OCI-M2 (cell line): ENCODE results near the gene PIP5KL1.

ENCODE experiments used
- DNase-seq: peaks from one replicate; lab custom pipeline; 2025; ENCODE audit not compliant: unreplicated experiment; lab: John Stamatoyannopoulos, UW

The PIP5KL1 gene

DNA sequence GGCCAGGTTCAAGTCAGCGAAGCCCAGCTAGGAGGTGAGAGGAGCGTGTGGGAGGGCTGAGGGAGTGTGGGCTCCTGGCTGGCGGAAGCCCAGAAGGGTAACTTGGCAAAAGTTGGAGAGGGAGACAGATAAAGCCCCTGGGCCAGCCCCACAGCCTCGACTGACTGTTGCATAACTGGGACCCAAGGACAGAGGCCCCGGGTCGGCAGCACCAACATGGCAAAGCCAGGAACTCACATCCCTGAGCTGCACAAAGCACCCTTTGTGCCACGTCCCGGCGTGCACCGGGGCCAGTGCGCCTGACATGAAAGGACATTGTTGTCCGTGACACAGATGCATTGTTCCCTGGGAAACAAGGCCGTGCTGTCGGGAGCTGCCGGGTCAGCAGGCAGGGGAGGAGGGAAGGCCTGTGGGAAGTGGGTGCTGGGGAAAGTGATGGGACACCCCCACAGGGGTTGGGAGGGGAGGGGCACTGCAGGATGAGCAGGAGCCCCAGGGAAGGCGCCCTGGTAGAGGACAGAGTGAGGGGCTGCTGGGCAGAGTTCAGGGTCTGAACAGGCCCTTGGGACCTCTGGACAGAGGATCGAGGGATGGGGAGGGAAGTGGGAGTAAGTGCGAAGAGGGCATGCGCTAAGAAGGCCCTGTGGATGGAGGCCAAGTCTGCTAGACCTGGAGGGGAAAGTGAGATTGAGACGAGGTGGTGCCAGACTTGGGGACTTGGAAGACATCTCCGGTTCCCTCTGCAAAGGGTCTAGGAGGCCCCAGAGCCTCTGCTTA lies 20.1 kb upstream of the PIP5KL1 start:
- no peak for DNase-seq

DNA sequence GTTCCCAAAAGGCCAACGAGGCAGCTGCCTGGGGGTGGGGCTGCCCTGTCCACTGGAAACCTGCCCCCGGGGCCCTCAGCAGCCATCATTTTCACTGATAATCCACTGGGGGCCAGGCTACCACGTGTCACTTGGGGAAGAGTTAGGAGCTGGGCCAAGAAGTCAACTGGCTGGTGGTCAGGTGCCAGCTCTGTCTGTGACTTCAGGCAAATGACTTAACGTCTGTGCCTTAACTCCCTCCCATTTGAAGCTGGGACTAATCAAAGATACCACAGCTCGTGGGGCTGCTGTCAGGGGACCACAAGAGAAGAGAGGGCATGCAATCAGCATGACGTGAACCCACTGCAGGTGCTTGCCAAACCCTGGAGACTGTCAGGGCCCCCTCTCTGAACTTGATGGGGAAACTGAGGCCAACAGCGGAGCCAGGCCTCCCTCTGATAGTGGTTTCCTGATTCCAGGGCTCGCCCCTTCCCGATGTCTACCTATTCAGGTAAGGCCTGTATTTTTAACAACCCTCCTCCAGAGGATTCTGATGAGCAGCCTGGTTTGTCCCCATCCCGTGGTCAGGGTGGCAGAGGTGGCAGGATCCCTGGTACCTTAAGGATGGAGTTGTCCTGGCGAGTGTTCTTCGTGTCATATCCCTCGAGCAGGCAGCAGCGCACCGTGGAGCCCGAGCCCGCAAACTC lies 19.4 kb upstream of the PIP5KL1 start:
- no peak for DNase-seq

DNA sequence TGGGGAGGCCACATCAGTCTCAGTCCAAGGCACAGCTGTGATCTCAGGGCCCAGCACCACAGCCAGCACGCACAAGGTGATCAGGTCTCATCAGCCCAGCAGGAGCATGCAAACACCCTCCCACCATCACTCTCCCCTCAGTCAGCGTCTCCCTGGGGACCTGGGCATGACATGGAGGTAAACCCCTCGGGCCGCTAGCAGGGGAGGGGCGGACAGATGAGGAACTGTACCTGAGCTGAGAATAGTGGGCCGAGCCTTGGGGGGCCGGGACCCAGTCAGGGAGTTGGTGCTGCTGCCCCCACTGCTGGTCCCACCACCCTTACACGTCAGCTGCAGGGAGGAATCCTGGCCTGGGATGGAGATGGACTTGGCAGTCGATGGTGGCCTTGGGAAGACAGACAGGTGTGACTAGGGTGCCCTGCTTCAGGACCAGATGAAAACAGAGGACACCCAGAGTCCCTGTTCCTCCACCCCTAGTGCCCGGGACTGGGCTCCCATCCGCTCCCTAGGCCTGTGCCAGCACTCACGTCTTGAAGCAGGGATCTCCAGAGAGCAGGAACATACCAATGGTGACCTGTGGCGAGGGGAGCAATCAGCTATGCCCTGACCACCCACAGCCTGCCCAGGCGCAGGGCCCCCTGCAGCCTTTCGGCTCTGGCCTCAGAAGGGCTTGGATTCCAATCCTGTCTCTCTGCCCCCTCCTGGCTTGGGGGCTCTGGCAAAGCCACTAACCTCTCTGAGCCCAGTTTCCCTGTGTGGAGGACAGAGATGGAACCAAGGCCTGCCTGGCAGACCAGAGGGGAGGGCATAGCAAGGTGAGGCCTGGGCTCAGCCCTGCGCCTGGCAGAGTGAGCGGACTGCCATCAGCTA lies 17.5 kb upstream of the PIP5KL1 start:
- no peak for DNase-seq

DNA sequence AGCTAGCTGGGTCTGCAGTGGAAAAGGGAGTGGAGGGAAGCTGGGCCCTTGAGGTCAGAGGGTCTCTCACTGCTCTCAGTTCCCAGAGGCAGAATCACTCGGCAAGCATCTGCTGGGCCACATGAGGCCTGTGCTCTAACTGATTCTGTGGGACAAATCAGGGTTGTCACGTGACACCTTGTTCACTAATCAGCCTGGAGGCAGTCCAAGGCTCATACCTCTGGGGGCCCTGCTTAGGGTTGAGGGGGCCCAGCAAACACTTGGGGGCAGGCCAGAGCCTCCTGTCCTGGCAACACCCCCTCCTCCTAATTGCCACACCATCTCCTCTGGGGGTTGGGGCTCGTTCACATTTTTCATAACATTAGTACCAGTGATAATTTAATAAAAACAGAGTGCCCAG lies 16.2 kb upstream of the PIP5KL1 start:
- no peak for DNase-seq

DNA sequence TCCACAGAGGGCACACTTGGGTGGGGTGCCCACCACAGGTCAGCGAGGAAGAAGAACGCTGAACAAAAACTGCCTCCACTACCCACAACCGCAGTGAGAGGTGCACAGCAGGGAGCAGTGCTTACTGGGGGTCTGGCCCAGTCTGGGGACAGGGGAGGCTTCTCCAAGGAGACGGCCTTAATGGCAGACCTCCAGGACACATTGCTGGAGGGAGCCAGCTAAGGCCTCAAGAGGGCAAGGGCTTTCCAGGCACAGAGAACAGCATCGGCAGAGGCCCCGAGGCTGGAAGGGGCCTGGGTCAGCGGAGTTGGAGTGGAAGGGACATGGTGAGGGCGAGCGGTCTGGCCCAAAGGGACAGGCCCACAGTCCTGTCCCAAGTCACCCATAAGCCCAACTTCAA lies 15.4 kb upstream of the PIP5KL1 start:
- no peak for DNase-seq

DNA sequence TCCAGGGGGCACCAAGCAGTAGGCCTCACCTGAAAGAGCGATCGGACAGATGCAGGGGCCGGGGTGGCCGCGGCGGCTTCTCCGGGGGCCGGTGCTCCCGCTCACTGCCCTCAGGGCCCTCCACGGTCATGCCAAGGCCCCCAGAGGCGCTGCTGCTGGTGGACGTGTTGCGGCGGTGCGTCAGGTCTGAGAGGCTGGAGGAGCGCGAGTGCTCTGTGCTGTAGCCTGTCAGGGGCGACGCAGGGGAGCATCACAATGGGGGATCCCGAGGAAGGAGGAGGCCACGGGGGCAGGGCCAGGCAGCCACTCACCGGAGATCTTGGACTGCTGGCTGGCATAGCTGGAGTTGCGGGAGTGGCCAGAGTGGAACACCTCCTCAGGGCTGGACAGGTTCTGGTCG lies 14.8 kb upstream of the PIP5KL1 start:
- DNase-seq: no peak

DNA sequence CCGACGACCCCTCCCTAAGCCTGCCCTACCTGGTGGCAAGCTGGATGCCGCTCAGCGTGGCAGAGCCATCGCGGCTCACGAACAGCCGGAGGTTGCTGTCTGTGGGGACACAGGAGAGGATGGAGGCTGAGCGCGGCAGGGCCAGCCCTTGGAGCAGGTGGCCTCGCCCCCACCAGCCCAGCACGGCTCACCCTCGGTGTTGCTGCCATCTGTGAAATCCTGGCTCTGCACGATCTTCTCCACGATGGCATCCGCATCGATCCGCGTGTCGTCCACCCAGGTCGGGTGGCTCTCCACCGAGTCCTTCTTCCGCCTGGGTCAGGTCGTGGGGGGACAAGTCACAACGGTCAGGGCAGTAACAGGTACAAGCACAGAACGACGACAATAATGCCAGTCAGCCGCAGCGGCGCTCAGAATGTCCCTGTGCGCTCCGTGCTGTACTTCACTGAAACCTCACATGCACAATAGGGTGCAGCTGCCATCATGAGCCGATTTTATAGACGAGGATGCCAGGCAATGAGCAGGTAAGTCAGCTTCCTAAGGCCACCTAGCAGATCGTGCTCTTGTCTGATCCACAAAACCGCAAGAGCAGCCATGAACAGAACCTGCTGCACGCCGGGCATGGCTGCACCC lies 14.1 kb upstream of the PIP5KL1 start:
- no peak for DNase-seq

DNA sequence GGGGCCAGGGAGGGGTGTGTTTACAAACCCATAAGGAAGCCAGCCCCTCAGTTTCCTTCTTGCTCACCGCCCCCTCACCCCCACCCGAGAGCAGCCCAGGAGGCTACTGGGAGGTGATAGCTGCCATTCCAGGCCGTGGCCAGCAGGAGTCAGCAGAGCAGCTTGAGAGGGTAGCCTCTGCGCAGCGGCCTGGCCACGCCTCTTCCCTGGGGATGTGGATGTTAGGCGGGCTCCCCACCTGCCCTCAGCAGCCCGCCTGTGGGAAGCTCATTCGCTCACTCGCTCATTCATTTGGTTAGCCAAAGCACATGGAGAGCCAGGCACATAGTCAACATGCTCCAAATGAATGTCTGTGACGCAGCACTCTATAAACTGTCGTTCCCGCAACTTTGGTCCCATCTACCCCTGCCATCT lies 13.2 kb upstream of the PIP5KL1 start:
- no peak for DNase-seq

DNA sequence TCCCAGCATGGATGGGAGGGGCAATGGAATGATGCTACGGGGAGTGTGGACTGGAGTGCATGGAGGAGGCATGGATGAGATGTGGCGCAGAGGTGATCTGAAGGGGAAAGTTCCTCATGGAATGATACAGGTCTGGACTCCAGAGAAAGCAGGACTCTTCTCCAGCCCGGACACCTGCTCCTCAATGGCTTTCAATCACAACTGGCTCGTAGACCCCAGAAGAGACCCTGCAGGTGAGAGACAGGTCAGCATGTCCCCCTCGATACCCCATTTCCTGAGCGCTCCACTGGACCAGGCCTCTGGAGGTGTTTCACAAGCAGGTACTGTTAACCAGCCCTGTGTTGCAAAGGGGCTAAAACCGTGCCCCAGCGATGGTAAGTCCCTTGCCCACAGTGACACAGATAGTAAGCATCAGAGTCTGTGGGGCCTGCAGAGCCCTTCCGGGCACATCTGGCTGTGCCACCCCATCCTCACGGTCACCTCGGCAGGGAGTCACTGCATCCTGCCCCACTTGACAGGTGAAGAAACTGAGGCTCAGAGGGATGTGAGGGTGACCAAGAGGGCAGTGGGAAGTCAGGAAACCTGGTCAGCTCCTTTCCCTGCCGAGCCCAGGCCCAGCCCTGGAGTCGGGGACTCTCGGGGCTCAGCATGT lies 12.6 kb upstream of the PIP5KL1 start:
- DNase-seq: no peak

DNA sequence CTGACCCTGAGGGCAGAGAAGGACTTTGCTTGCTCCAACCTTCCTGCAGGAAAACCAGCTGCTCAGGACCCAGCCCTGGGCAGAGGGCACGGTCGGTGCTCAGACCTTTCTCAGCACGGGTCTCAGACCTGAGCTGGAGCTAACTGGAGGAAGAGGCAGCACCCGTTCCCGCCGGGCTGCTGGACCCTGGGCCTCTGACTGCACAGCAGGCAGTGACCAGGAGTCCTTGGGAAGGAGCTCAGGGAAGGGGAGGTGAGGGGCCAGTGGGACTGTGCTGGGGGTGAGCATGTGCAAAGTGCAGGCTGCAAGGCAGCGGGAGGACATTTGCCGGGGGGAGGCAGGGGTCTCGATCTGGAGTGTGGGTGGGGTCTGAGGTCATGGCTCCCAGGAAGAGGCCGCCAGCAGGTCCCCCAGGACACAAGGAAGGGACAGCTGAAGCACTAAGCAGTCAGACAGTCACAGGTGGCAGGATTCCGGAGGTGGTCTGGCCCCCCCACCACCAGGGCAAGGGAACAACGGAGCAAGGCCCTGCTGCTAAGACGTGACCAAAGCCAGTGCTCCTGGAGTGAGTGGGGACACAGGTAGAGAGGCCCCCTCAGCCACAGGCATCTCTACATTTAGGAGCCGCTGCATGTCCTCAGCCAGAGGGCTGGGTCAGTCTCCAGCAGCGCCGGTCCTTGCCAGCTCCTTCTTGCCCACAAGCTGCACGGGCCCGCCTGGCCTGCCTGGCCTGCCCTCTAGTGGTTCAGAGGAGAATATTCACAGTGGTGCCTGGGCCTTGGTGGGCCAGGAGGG lies 11.8 kb upstream of the PIP5KL1 start:
- no peak for DNase-seq

DNA sequence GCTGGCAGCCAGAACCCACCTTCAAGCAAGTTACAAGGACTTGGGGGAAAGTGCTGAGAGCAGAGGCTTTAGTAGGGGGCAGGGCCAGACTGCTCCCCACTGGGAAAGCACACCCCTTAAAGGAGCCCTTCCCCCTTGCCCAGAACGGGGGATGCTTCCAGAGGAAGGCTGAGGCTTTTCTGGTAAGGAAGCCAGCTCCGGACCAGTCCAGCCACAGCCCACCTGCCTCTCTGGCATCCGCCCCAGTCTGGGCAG lies 11.3 kb upstream of the PIP5KL1 start:
- DNase-seq: no peak

DNA sequence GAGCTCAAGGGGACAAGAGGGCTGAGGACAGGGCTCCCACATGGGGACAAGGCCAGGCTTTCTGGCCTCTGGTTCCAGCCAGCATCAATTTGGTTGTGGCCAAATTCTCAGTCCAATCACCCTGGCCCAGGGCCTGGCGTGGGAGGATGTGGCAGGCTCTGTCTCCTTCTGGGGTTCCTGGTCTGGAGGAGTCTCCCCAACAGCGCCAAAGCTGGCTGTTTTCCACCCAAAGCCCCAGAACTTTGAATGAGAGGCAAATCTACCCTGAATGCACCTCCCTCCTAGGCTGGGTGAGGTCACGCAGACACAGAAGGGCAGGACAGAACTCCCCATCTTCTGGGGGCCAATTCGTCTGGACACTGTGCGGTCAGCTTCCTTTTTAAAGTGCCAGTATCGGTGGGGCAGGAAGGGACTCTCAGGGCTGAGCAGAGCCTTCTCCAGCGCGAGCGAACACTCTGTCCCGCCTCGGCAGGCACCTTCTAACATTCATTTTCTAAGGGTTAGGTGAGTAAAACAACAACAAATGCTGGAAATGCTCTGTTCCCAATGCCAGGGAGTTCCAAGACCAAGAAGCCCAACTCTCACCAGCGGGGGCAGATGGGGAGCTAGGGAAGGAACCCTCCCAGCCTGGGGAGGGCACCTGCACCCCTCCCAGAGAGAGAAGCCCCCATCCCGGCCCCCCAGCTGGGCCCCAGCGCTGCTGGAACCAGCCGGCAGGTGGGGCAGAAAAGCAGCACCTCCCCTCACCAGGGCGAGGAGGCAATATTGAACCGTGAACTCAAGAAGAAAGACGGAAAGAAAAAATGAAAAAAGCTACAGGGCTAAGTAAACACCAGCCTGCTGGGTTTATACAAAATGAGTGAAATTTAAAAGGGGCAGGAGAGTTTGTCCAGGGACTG lies 10.7 kb upstream of the PIP5KL1 start:
- DNase-seq: no peak

DNA sequence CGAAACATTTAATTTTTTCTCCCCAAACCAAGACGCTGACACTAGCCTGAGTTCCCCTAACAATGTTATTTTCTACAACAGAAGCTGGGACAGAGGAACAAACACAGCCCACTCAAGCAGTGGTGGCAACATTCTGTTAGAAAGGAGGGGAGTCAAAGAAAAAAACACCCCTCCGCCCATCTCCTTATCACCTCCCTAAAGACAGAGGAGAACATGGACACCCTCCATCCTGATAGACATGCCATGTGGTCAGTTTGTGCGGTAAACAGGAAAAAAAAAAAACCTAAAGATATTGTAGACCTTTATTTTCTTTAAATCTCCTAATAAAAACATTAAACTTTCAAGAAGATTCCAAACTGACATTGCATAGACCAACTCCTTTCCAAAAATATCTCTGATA lies 10.0 kb upstream of the PIP5KL1 start:
- no peak for DNase-seq

DNA sequence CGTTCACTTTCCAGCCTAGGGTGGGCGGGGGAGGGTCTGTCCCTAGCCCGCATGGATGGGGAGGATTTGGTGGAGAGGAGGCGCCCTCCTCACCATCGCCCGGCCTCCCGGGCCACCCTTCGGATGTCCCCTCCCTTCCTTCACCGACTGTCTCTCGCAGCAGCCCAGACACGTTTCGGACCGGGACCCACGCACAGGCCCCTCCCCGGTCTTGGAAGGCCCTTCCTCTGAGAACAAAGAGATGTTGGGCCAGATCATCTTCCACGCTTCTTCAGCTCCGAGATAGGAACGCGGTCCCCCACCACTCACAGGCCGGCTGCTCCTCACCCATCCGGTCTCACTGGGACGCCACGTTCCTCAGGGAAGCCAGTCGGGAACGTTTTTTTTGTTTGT lies 7.7 kb upstream of the PIP5KL1 start:
- no peak for DNase-seq

DNA sequence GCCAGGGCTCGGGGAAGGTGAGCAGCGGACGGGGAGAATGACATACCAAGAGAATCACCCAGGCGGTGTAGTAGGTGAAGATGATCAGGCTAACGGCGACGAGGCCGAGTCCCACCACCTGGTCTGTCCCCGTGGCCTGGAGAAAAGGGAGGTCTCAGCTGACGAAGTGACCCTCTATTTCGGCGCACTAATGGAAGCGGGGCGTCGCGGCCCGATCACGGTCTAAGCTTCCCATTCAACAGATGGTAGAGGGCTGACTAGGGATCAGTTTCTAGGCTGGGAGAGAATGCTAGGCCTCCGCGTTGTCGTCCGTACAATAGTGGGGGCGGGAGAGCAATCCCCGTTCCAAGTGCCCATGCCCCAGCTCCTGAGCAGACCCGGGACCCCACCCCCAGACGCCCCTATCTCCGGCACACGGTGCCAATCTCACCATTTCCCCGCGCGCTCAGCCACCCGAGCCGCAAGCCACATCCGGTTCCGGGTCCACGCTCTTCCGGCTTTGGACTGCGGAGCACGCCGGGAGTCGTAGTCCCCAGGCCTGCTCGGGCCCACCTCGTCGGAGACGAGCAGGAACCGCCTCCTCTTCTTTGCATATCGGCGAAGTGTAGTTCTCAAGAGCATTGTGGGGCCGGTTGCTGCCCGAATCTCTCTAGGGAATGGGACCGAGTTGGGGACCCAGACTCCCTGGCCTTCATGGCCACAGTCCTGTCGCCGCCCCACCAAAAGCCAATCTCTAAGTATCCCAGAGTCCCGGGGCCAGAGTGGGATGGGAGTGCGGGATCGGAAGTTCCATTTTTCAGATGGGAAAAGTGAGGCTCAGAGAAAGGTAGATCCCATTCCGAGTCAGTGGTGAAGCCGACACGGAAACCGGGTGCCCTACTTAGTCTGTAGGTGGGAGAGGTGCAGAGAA lies 7.1 kb upstream of the PIP5KL1 start, which contains the start of gene DPM2:
TSS of gene DPM2 (minus strand) at position 467 of the 910 bp plus-strand sequence. CDS start at position 433, 34 bp downstream.
- DNase-seq: peak; percentile 59

DNA sequence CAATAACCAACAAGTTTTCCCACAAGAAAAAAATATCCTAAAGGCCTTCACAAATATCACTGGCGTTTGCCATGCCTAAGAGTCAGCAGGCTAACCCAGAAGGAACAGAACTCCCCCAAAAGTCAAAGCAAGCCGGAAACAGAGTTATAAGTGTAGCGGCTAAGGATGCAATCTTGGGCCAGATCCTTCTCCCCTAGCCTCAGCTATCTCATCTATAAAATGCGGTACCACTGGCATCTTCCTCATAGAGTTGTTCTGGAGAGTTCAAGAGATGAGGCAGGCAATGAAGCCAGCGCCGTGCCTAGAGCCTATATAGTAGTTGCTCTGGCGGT lies 6.4 kb upstream of the PIP5KL1 start:
- DNase-seq: no peak

DNA sequence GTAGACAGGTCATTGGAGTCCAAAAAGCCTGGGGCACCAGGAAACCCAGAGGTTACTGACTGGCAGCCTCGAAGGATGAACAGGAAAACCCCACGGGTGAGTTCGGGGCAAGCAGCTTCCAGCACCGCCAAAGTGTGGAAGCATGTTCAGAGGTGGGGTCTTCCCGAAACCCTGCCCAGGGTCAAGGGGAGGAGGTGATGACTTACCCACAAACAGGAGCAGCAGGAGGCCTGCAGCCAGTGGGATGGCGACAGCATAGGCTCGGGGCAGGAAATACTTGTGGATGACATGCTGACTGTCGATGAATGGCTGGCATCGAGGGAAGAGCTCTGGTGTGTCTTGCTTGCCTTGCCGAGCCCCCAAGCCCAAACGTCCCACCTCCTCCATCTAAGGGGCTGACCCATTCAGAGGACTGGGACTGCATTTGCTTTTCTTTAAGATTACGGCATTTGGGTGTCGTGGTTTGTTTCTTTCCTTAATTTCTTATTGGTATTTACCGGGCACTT lies 5.8 kb upstream of the PIP5KL1 start:
- no peak for DNase-seq

DNA sequence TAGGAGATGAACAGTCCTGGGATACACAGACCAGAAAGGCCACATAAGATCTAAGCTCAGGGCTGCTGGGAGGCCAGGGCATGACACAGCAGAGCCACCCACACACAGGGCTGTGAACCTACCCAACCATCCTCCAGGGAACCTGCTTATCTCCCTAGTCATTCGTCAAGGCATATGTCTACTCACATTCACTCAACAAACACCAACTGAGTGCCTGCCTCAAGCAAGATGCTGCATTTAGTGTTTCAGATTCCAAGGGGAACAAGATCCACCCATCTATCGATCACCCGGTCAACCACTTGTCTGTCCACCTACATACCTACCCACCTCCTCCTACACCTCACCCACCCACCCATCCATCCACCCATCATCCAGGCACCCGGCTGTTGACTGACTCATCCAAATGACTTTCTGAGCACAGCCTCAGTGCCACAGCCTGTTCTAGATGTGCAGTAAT lies 5.2 kb upstream of the PIP5KL1 start:
- DNase-seq: no peak
